ENCODE data around the gene GRK1.

DNA sequence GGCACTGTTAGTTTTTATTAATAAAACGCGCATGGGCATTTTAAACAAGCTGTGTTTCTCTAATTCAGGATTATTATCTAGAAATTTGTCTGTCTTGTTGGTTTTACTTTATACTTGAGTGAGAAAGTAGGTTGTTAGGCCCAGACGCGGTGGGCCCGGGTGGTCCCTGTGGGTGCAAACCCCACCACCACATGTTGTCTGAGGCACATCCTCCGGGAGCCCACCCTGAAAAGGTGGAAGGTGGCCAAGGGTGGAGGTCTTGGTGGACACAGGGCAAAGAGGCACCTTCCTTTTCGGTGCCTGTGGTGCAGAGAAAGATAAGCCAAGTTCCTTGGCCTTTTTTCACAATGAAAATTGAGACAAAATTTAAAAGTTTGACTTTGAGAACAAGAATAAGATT lies 25.6 kb upstream of the GRK1 start:
- TF ChIP-seq, protein P1, sequence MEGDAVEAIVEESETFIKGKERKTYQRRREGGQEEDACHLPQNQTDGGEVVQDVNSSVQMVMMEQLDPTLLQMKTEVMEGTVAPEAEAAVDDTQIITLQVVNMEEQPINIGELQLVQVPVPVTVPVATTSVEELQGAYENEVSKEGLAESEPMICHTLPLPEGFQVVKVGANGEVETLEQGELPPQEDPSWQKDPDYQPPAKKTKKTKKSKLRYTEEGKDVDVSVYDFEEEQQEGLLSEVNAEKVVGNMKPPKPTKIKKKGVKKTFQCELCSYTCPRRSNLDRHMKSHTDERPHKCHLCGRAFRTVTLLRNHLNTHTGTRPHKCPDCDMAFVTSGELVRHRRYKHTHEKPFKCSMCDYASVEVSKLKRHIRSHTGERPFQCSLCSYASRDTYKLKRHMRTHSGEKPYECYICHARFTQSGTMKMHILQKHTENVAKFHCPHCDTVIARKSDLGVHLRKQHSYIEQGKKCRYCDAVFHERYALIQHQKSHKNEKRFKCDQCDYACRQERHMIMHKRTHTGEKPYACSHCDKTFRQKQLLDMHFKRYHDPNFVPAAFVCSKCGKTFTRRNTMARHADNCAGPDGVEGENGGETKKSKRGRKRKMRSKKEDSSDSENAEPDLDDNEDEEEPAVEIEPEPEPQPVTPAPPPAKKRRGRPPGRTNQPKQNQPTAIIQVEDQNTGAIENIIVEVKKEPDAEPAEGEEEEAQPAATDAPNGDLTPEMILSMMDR (IDR thresholded peaks at IDR 0.05 in 8 of 11, conservative IDR thresholded peaks at IDR 0.05 in 3 of 11): no peak
- TF ChIP-seq POLR2A (IDR thresholded peaks at IDR 0.05): no peak
